Daoy (cell line): ENCODE measurements around the gene ADAMTSL3. TPM values are rescaled to one million over a fixed set of nuclear protein-coding genes. Genes with fewer than 3 reads are reported as not detected.

Source experiments
- DNase-seq: peaks from one replicate; pipeline ENCODE4 v3.0.0-alpha.2; 2015; ENCODE audit warnings: low read depth
- total RNA-seq: library from RNA; depleted of rRNA; stranded (reverse); fragments of >200 nt; shearing (Covaris generic); gene quantifications from 2 replicates; pipeline ENCODE4 v1.2.3, GENCODE V29; 2014; rRNA removed

Gene ADAMTSL3
- total RNA-seq: 0.12 and 0.34 TPM in 2 replicates

GRCh38 chr15:83653639-83654378 lies at the start of gene ADAMTSL3:
Gene ADAMTSL3, plus strand, starts transcription at chr15:83654123. Its CDS starts 1,639 bp downstream, at chr15:83655762.
- DNase-seq: peak; percentile 53

GRCh38 chr15:83604549-83604948 lies 49.4 kb upstream of the ADAMTSL3 start:
- DNase-seq: no peak

GRCh38 chr15:83605111-83605945 lies 48.6 kb upstream of the ADAMTSL3 start:
- no peak for DNase-seq

- DNase-seq: no peak
These were observed 43.8 kb upstream of the ADAMTSL3 start for GRCh38 chr15:83610132-83610531.

DNA sequence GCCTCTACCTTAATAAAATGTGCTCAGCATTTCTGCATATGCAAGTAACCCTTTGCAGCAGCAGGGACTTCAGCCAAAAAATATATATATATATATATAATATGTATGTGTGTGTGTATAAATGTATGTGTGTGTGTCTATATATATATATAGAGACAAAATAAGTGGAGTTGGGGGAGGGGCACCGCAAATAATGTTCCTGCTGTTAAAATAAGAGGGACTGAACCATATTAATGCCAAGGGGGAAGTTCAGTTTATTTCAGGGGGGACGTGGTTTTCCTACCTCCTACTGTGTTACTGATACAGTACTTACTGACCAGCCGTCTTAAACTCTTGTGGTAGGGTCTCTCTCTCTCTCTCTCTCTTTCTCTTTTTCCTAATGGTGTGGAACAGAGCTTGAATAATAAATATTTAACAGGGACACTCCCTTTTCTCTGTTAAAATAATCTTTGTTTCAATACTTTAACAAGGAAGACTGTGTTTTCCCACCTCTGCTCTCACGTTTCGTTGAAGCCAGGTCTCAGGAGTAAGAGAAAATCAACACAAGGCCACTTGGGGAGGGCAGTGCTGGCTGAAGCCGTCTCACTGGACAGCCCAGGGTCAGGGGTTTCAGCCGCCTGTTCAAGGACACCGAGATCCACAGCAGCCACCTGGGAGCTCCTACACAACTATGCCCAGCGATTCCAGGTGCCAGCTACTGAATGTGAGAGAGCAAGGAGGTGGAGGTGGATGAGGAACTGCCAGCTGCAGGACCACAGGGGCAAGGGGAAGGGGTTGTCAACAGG lies 42.8 kb upstream of the ADAMTSL3 start:
- DNase-seq: no peak

- peak; percentile 2 for DNase-seq
These were observed 41.7 kb upstream of the ADAMTSL3 start for GRCh38 chr15:83612226-83612625.

GRCh38 chr15:83612898-83613635 lies 40.9 kb upstream of the ADAMTSL3 start:
- DNase-seq: no peak

- no peak for DNase-seq
These were observed 40.2 kb upstream of the ADAMTSL3 start for GRCh38 chr15:83613714-83614113.

DNA sequence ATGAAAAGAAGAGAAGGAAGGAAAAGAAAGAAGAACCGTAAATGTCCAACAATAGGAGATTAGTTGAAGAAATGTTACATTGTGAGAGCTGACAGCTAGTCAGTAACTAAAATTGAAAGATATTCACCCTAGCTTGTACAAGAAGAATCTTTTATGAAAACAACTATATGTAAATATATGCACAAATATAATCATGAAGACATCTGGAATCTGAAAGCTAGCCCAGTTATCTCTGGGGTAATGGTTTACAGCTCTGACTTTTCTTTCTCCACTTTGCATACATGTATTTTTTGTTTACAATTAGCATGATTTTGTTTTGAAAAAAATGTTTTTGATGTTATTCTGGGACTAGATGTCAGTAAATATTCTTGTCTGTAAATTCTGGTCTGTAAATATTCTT lies 37.1 kb upstream of the ADAMTSL3 start:
- DNase-seq: no peak

- DNase-seq: peak; percentile 46
These were observed 27.6 kb upstream of the ADAMTSL3 start for GRCh38 chr15:83626171-83626802.

GRCh38 chr15:83631534-83631933 lies 22.4 kb upstream of the ADAMTSL3 start:
- no peak for DNase-seq

DNA sequence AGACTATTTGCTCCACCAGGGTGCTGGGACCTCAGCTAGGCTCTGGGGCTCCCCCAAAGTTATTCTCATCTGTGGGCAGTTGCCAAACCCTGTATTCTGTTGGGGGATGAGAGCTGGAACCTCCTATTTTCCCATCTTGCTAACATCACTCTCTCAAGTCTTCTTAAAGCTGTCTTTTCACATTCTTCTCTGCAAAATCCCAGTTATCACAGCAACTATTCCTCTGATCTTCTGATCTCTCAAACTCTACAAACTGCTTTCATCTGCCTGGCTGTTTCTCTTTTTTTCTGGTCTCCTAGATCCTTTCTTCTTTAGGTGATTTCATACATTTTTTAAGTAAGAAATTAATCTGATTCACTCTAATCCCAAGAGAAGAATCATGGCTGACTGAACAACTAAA lies 10.7 kb upstream of the ADAMTSL3 start:
- DNase-seq: no peak

GRCh38 chr15:83644439-83644838 lies 9.5 kb upstream of the ADAMTSL3 start:
- no peak for DNase-seq

- no peak for DNase-seq
These were observed 3.1 kb upstream of the ADAMTSL3 start for GRCh38 chr15:83650831-83651230.

DNA sequence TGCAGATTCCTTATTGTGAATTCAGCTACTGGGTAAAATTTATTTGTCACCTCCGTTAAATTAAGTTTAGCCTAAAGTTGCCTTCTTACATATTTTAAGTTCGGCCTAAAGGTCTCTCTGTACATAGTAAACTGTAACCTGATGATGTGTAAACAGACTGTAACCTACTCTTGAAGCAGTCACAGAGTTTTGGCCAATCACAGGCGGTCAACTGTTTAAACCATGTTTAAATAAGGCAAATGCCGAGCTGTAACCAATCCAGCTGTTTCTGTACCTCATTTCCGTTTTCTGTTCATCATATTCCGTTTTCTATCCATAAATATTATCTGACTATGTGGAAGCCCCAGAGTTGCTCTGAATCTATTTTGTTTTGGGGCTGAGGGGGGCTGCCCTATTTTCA lies 2.4 kb upstream of the ADAMTSL3 start:
- no peak for DNase-seq

DNA sequence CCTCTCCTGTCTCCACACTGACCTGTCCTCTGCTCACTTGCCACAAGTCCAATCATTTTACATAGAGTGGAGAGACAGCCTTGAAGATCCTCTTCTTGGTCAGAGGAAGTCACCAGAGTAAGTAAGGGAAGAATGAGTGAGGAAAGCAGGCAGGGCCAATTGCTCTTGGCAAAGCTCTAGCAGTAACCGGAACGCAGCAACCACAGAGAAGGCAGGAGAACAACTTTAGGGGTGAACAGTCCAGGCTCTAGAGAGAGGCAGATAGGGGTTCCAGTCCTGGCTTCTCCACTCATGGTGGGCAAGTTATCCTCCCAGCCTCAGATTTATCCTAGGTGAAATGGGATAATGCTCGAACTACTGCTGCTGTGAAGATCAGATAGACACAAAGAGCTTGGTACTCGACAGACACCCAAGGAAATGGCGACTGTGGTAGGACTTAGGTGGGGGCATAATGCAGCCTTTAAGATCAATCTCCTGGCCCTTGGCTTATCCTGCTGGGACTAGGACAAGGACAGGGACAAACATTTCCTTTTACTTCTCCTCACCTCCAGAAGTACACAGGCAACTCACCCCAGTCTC lies 1.2 kb upstream of the ADAMTSL3 start:
- no peak for DNase-seq

GRCh38 chr15:83653288-83653638 lies 660 bp upstream of the ADAMTSL3 start:
- DNase-seq: no peak

DNA sequence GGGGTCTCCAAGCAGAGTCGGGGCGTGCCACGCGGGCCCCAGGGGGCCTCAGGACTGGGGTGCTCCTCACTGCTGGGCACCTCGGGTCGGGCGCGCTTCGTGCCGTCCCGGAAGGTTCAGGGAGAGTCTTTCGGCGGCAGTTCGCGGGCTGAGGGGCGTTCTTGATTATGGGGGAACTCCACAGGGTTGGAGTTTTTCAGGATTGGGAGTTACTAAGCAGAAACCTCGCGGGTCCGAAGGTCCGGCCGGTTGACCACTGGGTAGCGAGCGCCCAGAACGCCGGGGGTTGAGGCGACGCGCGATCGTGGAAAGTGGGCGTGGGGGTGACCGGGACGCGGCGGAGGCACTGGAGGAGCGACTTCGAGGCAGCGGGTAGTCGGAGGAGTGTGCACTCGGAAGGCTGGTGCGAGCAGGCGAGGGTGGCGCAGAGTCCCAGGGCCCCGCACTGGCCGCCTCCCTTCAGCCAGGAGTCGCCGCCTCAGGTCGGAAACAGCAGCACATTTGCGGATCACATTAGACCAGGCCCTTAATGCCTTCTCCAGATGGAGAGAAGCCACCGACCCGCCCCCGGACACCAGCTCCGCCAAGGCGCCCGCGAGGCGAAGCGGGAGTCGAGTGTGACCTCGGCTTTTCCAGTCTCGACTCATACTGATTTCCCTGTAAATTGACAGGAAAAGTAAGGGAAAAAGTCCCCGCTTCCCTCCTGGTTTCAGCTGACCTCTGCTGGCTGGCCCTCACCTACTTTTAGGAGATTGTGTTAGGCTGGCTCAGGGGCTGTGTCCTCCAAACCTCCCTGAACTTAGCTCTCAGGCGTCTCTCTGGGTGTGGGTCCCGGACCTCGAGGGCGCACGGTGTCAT lies 685 bp downstream of the ADAMTSL3 start:
- DNase-seq: peak; percentile 14

DNA sequence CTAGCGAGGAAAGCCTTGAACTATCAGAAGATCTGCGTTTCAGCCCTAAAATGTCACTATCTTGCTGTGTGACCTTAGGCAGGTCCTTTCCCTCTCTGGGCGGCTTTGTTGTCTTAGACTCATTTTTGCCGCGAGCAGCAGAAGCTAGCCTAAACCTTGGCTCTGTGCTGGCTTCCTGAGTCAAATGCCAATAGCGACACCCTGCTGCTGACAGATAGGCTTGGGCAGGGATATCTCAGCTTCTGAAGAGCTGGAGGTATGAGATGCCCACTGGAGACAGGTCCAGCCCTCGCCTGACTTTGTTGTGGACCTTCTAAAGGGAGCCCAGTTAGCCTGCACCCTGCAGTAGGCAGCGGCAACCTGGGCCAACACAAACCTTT lies 1.3 kb downstream of the ADAMTSL3 start:
- no peak for DNase-seq

- DNase-seq: no peak
These were observed 2.3 kb downstream of the ADAMTSL3 start for GRCh38 chr15:83656192-83656591.
